Stimulated activated CD8-positive, alpha-beta memory T cell treated with anti-CD3 and anti-CD28 coated beads, Interleukin-4, amount 100 ng/mL, for 4 hours (primary cell): ENCODE measurements around the gene CD83.
A peak's percentile ranks its signal among the peaks of the same experiment; 100 is the strongest.
"Not testable (repeated sequence)": the region's sequence is repeated elsewhere in the genome, so short reads cannot be mapped to it uniquely, and the experiment has no call there.

ENCODE experiments used
- DNase-seq, 2 donors: peaks; one replicate each; pipeline ENCODE4 v3.0.0-alpha.2; 2020; ENCODE audit warnings: low read depth in 2 of 2, low spot score in 1 of 2

Gene CD83, protein sequence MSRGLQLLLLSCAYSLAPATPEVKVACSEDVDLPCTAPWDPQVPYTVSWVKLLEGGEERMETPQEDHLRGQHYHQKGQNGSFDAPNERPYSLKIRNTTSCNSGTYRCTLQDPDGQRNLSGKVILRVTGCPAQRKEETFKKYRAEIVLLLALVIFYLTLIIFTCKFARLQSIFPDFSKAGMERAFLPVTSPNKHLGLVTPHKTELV

DNA sequence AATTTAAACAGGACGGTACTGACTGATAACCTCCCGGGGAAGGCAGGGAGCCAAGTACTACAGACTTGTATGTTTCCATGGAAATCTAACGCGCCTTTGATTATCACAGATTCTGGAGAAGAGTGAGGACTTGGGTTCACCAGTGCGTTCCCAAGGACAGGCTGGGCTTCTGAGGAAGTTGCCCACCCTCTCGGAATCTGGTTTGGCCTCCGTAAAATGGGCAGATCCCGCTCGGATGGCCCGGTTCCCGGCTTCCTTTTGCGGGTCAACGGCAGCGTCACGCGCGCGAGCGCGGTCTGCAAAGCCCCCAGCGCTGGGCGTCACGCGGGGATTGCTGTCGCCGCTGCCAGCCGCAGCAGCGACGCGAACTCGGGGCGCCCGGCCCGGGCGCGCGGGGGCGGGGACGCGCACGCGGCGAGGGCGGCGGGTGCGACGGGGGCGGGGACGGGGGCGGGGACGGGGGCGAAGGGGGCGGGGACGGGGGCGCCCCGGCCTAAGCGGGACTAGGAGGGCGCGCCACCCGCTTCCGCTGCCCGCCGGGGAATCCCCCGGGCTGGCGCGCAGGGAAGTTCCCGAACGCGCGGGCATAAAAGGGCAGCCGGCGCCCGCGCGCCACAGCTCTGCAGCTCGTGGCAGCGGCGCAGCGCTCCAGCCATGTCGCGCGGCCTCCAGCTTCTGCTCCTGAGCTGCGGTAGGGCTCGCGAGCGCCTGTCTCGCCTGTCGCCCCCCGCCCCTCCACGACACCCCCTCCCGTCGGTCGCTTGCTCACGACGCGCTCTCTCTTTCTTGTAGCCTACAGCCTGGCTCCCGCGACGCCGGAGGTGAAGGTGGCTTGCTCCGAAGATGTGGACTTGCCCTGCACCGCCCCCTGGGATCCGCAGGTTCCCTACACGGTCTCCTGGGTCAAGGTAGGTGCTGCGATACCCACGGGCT, at the start of gene CD83:
Gene CD83 (plus strand): TSS at position 615 of the 933 bp plus-strand sequence. CDS start 40 bp downstream, at position 655.
- DNase-seq = peak; percentile 54 to 73

DNA sequence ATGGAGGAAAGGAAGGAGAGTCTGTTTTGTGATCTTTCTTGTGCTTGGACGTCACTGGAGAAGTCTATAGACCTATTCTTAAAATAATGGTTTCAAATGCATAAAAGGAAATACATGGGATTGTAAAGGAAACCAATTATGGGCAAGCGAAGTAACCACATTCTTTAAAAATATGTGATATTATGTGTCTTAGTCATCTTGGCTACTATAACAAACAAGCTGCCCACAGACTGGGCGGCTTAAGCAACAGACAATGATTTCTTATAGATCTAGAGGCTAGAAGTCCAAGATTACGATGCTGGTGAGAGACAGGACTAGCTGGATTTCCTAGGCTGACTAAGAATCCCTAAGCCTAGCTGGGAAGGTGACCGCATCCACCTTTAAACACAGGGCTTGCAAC, 49.4 kb upstream of the CD83 start:
- DNase-seq = no peak

DNA sequence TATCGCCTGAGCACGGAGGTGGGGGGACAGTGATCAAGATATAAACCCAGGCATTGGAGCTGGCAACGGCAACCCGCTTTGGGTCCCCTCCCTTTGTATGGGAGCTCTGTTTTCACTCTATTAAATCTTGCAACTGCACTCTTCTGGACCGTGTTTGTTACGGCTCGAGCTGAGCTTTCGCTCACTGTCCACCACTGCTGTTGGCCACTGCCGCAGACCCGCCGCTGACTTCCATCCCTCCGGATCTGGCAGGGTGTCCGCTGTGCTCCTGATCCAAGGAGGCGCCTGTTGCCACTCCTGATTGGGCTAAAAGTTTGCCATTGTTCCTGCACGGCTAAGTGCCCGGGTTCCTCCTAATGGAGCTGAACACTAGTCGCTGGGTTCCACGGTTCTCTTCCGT, 48.9 kb upstream of the CD83 start:
- no peak for DNase-seq

DNA sequence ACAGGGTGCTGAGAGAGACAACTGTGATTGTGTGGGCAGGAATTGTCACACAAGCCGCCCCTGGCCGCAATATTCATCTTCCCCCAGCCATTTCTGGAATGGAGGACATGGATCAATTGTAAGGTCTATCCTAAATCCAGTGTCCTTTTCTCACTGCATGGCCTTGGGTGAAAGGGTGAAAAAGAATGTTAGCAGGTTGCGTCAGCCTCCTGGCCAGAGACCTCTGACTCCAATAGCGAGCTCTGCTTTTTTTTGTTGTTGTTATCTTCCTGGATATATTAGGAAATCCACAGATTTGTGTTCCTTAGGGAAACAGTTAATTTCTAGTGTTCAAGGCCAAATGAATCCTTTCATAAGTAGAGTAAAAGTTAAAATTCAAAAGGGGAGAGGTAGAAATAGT, 47.1 kb upstream of the CD83 start:
- DNase-seq = no peak

DNA sequence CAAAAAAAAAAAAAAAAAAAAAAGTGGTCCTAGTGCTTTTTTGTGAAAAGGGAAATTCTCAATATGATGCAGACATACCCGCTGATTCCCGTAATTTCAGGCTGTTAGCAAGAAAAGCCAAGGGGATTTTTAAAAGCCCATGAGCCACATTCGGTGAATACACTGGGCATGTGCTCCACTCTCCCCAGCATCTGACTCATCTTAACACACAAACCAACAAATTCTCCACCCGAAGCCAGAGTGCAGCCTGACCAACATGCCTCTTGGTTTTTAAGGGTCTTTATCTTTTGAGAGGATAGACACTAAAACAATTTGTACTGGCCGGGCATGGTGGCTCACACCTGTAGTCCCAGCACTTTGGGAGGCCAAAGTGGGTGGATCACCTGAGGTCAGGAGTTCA, 45.5 kb upstream of the CD83 start:
- no peak for DNase-seq

DNA sequence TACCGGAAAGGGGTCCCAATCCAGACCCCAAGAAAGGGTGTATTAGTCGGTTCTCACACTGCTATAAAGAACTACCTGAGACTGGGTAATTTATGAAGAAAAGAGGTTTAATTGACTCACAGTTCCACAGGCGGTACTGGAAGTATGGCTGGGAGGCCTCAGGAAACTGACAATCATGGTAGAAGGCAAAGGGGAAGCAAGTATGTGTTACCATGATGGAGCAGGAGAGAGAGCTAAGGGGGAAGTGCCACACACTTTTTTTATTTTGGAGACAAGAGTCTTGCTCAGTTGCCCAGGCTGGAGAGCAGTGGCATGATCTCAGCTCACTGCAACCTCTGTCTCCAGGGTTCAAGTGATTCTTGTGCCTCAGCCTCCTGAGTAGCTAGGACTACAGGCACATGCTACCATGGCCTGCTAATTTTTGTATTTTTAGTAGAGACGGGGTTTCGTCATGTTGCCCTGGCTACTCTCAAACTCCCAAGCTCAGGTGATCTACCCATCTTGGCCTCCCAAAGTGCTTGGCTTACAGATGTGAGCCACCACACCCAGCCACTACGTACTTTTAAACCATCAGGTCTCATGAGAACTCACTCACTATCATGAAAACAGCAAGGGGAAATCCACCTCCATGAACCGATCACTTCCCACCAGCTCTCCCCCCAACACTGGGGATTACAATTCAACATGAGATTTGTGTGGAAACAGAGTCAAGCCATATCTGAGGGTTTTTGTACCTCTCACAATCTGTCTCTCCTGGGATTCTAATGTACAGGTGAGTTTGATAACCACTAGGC, 43.8 kb upstream of the CD83 start:
- DNase-seq = not testable (repeated sequence)

DNA sequence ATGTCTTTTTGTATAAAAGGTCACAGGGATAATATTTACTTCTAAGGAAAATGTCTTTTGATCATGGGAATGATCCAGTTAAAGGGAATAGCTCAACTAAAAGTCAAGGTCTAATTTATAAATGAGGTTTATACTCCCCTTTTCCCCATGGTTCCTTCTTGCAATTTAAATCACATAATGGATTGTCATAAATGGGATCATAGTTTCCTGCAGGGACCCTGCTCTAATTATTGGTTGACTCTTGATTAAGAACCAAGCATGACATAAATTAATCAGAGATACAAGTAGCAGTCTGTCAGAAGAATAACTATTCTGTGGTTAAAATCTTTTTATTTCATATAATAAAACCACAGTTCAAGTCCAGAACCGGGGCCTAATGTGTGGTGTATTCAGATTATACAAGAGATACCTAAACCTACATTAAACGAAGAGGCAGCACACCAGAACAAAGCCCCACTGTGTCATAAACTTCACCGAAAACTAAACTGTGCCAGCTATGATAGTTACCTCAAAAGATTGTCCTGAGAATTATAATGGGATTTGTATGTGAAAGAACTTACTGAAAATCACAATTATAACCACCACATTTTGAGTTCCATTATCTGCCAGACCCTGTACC, 43.0 kb upstream of the CD83 start:
- DNase-seq = no peak

DNA sequence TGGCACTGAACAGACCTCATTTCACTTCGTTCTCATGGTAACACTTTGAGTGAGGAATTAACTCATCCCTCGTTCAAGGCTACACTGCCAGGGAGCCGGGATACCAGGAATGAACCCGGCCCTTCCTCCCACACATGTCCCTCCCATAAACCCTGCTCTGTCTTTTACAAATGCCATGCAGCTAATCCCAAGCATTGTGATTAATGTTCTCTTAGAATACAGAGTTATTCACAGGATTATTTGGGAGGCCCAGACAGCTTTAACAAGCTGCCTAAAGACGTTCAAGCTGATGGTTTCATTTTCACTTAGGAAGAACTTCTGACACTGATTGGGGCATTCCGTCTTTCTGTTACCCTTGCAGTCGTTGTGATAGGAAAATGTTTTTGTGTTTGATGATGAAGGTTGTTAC, 42.5 kb upstream of the CD83 start:
- no peak for DNase-seq

DNA sequence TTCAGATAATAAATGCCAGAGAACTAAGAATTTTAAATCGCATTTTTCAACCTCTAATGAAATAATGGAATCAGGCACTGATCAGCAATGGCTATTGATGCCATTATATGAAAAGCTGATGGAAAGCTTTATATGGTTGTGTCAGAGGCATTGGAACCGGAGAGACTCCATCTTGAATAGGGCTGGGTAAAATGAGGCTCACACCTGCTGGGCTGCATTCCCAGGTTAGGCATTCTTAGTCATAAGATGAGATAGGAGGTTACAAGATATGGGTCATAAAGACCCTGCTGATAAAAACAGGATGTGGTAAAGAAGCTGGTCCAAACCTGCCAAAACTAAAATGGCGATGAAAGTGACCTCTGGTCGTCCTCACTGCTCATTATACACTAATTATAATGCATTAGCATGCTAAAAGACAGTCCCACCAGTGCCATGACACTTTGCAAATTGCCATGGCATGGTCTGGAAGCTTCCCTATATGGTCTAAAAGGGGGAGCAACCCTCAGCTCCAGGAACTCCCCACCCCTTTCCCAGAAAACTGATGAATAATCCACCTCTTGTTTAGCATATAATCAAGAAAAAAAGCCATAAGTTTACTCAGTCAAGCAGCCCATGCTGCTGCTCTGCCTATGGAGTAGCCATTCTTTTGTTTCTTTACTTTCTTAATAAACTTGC, 40.2 kb upstream of the CD83 start:
- no peak for DNase-seq

DNA sequence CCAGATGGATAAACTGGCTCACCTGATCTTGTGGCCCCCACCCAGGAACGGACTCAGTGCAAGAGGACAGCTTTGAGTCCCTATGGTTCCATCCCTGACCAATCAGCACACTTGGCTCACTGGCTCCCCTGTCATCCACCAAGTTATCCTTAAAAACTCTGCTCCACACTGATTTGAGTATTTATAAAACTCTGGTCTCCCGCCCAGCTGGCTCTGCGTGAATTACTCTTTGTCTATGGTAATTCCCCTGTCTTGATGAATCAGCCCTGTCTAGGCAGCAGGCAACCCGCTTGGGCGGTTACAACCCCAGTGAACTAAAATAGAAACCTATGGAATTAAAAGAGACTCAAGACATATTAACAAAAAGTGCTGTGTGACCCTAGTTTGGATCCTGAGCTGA, 38.1 kb upstream of the CD83 start:
- no peak for DNase-seq

DNA sequence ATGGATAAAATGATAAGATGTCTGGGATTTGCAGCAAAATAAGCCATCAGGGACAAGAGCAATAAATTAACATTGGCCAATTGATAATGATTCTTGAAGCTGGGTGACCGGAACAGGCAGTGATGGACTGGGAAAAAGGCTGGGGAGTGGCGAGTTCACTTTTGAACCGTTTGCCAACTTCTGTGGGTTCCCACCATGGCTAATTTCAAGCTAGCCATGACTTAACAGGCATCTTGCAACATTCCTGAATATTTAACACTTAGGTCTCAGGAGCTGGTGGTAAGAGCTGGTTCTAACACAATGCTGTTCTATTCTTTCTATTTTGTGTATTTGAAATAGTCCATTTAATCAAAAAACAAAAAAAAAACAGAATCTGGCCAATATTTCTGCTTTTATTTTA, 37.6 kb upstream of the CD83 start:
- no peak for DNase-seq

DNA sequence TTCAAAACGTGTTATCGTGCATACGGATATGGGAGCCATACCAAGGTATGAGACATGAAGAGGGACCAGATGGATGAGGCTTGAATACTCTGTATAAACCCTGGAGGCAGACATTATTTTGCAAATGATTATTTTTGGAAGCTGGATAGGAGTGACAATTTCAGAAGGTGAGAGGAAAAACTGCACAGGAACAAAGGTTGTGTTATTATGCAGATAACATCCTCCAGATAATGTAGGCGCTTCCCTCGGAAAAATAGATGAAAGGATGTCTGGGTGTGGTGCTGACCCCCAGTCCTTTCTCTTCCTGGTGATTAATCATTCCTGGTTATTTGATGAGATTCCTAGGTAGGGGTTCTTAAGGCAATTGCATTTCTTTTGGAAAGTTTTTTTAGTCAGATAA, 36.4 kb upstream of the CD83 start:
- no peak for DNase-seq

DNA sequence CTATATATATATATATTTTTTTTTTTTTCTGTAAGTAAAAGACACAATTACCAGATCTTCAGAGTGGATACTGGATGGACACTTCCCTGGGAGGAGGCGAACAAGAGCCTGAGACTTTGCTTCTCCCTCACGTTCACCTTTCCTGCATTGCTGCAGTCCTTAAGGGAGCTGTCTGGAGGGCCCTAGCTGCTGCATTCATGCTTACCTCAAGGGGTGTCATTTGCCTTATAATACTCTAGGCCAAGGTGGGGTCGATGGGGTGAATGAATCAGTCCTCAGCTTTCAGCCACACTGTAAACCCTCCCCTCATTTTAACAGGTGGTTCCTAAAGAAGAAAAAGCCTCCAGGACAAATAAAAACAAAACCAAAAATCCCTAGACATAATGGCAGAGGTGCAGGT, 34.8 kb upstream of the CD83 start:
- DNase-seq = no peak

DNA sequence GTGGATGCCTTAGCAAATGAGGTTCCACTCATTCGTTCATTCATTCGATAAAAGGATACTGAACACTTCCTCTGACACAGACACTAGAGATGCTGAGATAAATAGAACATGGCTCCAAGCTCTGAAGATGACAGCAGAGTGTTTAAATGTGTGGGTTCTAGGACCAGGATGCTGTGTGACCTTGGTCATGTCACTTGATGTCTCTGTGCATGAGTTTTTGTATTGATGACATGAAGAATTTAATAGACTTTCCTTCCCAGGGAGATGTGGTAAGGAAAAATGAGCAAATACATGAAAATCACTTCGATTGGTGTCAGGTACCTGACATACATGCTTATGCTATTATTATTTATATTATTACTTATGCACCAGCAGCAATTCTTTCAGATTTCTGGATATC, 34.3 kb upstream of the CD83 start:
- no peak for DNase-seq

DNA sequence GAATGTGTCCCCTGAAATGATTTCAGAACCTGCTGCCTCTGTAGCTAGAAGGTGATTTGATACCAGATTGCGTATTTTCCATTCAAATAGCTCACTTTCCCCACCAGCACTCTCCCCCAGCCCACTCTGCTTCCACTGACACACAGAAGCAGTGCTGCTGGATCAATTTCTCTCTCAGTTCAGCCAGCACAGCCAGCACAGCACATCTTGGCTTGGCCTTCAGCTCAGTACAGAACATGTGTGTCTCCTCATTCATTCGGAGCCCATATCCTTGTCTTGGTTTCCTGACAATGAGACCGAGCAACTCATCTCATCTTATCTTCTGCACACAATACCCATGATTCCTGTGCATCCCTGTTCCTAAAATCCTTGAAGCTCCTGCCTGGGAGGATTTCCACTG, 33.8 kb upstream of the CD83 start:
- DNase-seq = no peak

DNA sequence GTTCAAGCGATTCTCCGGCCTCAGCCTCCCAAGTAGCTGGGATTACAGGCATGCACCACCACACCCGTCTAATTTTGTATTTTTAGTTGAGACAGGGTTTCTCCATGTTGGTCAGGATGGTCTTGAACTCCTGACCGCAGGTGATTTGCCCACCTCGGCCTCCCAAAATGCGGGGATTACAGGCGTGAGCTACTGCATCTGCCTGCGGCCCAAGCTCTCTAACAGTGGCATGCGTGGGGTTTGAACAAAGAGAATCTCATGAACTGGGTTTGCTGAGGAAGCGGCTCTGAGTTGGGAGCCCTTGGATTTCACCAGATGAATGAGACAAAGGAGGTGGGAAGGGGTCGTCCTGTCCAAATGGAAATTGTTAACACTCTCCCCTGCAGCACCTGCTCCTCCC, 33.2 kb upstream of the CD83 start:
- no peak for DNase-seq

DNA sequence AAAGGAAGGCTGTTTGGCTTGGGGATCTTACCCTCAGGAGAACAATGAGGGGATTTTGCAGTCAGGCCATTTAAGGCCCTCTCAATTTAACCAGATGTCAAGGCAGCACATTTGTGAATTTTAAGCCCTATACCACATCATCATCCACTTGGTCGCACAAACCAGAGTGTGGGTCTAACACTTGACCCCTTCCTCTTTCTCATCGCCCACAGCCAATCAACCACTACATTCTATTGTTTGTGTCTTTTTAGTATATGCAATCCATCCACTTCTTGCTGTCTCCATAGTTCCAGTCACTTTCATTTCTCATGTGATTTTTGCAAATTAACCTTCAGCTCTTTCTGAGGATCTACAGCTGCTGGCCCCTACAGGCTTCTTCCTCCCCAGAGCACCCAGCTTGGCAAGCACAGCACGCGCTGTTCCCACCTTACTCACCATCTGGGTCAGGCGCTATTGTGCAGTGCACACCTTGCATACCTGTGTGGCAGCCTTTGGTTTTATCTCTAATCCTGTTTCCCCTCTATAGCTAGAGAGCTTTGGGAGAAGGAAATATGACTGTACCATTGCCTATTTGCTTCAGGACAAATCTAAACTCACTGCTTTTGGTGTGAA, 32.3 kb upstream of the CD83 start:
- no peak for DNase-seq

DNA sequence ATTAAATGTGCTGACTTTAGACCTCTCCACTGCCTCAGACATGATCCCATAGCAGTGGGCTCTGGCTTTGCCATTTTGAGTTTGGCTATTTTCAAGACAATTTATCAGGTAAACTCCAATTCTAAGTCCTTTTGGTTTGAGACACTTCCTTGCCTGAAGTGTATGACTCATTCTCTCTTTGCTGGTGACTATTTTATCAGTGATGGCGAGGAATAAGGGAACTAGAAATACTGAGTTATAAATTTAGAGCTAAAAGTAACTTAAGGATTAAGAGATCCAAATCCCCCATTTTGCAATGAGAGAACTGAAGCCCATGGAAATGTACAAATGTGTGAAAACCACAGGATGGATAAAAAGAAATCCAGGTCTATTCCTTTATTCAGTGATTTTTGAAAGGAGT, 30.9 kb upstream of the CD83 start:
- no peak for DNase-seq

DNA sequence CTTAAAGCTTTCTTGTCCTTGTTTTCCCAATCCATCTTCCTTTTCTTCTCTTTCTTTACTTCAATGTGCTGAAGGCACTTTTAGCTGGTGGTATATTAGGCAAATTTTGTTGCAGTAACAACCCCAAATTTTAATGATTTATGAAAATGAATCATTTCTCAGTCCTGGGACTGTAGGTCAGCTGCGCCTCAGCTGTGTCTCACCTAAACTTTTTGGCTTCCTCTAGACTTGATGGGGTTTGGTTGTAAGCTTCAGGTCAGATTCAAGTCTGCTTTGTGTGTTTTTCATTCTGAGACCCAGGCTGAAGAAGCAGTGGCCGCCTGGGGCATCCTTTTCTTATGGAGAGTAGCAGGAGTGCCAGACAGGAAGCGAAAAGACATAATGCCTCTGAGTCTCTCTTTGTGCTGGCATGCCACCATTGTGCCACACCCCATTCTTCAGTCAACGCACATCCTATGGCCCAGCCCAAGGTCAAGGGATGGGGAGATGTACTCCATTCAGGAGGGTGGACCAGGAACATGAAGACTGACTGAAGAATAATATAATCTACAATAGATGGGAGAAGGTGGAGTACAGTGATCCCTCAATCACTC, 28.9 kb upstream of the CD83 start:
- no peak for DNase-seq

DNA sequence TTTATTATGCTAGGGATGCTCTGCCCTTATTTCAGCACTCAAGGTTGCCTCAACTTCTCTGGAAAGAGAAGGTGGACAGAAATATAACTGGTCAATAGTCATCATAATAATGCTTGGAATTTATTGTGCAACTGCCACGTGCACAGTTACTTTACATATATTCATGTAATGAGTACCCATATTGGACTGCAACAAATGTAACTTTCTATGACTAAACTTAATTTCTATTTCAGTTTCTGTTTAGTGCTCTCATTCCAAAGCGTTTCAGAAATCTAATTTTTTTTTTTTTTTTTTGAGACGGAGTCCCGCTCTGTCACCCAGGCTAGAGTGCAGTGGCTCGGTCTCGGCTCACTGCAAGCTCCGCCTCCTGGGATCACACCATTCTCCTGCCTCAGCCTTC, 28.3 kb upstream of the CD83 start:
- no peak for DNase-seq
